Uterus (tissue), 2 donors: ENCODE data around the gene CMTR2.

ENCODE experiments used
- POLR2A ChIP-seq, 2 donors: fragments of 450-650 bp; IDR thresholded peaks; one replicate each; pipeline ENCODE4 v1.6.1; 2016; ENCODE audit warnings: antibody characterized with exemption in 2 of 2, mild to moderate bottlenecking in 1 of 2, moderate library complexity in 1 of 2
- TF ChIP-seq, protein P1 (sequence below), 4 experiments: fragments of 200-600 bp in 2 of 4; fragments of 450-650 bp in 2 of 4; sonication (generic) in 2 of 4; IDR thresholded peaks; one replicate each; pipeline ENCODE4 v1.5.1; 2016 to 2019; ENCODE audit warnings: antibody characterized with exemption in 4 of 4, mild to moderate bottlenecking in 2 of 4, moderate library complexity in 1 of 4

DNA sequence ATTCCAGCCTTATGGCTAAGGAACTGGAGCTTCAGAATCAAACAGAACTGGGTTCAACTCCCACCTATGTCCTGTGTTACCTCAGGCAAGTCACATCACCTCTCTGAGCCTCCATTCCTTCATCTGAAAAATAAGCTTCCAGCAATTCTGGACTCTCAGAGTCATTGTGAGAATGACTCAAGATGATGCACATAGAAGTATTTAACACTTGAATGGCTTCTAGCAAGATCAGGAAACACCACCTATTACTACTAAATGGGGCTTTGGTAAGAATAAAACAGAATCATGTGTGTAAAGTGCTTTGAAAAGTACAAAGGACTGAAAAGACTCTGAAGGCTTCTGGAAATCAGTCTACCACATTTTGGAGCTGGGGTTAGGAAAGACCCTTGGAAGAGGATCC lies 38.5 kb upstream of the CMTR2 start:
- TF ChIP-seq, protein P1, sequence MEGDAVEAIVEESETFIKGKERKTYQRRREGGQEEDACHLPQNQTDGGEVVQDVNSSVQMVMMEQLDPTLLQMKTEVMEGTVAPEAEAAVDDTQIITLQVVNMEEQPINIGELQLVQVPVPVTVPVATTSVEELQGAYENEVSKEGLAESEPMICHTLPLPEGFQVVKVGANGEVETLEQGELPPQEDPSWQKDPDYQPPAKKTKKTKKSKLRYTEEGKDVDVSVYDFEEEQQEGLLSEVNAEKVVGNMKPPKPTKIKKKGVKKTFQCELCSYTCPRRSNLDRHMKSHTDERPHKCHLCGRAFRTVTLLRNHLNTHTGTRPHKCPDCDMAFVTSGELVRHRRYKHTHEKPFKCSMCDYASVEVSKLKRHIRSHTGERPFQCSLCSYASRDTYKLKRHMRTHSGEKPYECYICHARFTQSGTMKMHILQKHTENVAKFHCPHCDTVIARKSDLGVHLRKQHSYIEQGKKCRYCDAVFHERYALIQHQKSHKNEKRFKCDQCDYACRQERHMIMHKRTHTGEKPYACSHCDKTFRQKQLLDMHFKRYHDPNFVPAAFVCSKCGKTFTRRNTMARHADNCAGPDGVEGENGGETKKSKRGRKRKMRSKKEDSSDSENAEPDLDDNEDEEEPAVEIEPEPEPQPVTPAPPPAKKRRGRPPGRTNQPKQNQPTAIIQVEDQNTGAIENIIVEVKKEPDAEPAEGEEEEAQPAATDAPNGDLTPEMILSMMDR (IDR thresholded peaks at IDR 0.05): no peak
- no peak for TF ChIP-seq POLR2A (IDR thresholded peaks at IDR 0.05)
